ENCODE results near the gene RALBP1.
"Not testable (repeated sequence)": the region's sequence is repeated elsewhere in the genome, so short reads cannot be mapped to it uniquely, and the experiment has no call there.

Gene RALBP1

GRCh38 chr18:9474983-9475642, at the start of gene RALBP1:
RALBP1 (plus strand) TSS chr18:9475513; CDS start chr18:9513046, 37,533 bp downstream.
- DNase-seq (ENCODE audit: low spot score) = peak; percentile 99

- no peak for DNase-seq (ENCODE audit: low spot score)
These were observed 48.6 kb upstream of the RALBP1 start for GRCh38 chr18:9426753-9427152.

GRCh38 chr18:9428301-9428706, 47.0 kb upstream of the RALBP1 start:
- no peak for DNase-seq (ENCODE audit: low spot score)

GRCh38 chr18:9428862-9429661, 46.3 kb upstream of the RALBP1 start:
- DNase-seq (ENCODE audit: low spot score) = no peak

GRCh38 chr18:9429662-9429993, 45.7 kb upstream of the RALBP1 start:
- peak; percentile 76 for DNase-seq (ENCODE audit: low spot score)

- not testable (repeated sequence) for DNase-seq (ENCODE audit: low spot score)
These were observed 45.0 kb upstream of the RALBP1 start for GRCh38 chr18:9430315-9430714.

GRCh38 chr18:9431296-9431695, 44.0 kb upstream of the RALBP1 start:
- DNase-seq (ENCODE audit: low spot score) = no peak

GRCh38 chr18:9433122-9433521, 42.2 kb upstream of the RALBP1 start:
- DNase-seq (ENCODE audit: low spot score) = not testable (repeated sequence)

- no peak for DNase-seq (ENCODE audit: low spot score)
These were observed 41.6 kb upstream of the RALBP1 start for GRCh38 chr18:9433671-9434121.

- DNase-seq (ENCODE audit: low spot score) = no peak
These were observed 41.1 kb upstream of the RALBP1 start for GRCh38 chr18:9434122-9434701.

GRCh38 chr18:9435041-9435440, 40.3 kb upstream of the RALBP1 start:
- no peak for DNase-seq (ENCODE audit: low spot score)

GRCh38 chr18:9436206-9436929, 38.9 kb upstream of the RALBP1 start:
- no peak for DNase-seq (ENCODE audit: low spot score)

- DNase-seq (ENCODE audit: low spot score) = peak; percentile 16
These were observed 38.3 kb upstream of the RALBP1 start for GRCh38 chr18:9437021-9437437.

GRCh38 chr18:9437672-9438071, 37.6 kb upstream of the RALBP1 start:
- DNase-seq (ENCODE audit: low spot score) = no peak

- no peak for DNase-seq (ENCODE audit: low spot score)
These were observed 34.3 kb upstream of the RALBP1 start for GRCh38 chr18:9441061-9441460.

- no peak for DNase-seq (ENCODE audit: low spot score)
These were observed 30.8 kb upstream of the RALBP1 start for GRCh38 chr18:9444549-9444948.

GRCh38 chr18:9446839-9447238, 28.5 kb upstream of the RALBP1 start:
- no peak for DNase-seq (ENCODE audit: low spot score)

- no peak for DNase-seq (ENCODE audit: low spot score)
These were observed 28.0 kb upstream of the RALBP1 start for GRCh38 chr18:9447334-9447733.

GRCh38 chr18:9449600-9450414, 25.5 kb upstream of the RALBP1 start:
- DNase-seq (ENCODE audit: low spot score) = no peak

GRCh38 chr18:9450920-9451319, 24.4 kb upstream of the RALBP1 start:
- DNase-seq (ENCODE audit: low spot score) = not testable (repeated sequence)

GRCh38 chr18:9453283-9453682, 22.0 kb upstream of the RALBP1 start:
- DNase-seq (ENCODE audit: low spot score) = no peak

Data from AG08396 (cell line).